BLaER1 (cell line): ENCODE measurements around the gene SLC22A12.

Experiments used
- H3K27ac ChIP-seq: shearing (Covaris generic); formaldehyde crosslinking; 2 replicates; pipeline ENCODE4 v1.8.1; 2022
- H3K27me3 ChIP-seq: shearing (Covaris generic); formaldehyde crosslinking; 2 replicates; pipeline ENCODE4 v1.8.1; 2022
- H3K36me3 ChIP-seq: shearing (Covaris generic); formaldehyde crosslinking; 2 replicates; pipeline ENCODE4 v1.8.1; 2022
- H3K4me1 ChIP-seq: shearing (Covaris generic); formaldehyde crosslinking; 2 replicates; pipeline ENCODE4 v1.8.1; 2022
- H3K4me2 ChIP-seq: shearing (Covaris generic); formaldehyde crosslinking; 2 replicates; pipeline ENCODE4 v1.8.1; 2022
- H3K4me3 ChIP-seq: shearing (Covaris generic); formaldehyde crosslinking; 2 replicates; pipeline ENCODE4 v1.8.1; 2022
- H3K9ac ChIP-seq: shearing (Covaris generic); formaldehyde crosslinking; 2 replicates; pipeline ENCODE4 v1.8.1; 2022
- H3K9me3 ChIP-seq: shearing (Covaris generic); formaldehyde crosslinking; 2 replicates; pipeline ENCODE4 v1.8.1; 2022
- H4K20me1 ChIP-seq: shearing (Covaris generic); formaldehyde crosslinking; 2 replicates; pipeline ENCODE4 v1.8.1; 2022
- Cebpa-rat ChIP-seq: shearing (Covaris generic); IDR thresholded peaks from 2 replicates; pipeline ENCODE4 v1.8.1; 2022

Gene SLC22A12

DNA sequence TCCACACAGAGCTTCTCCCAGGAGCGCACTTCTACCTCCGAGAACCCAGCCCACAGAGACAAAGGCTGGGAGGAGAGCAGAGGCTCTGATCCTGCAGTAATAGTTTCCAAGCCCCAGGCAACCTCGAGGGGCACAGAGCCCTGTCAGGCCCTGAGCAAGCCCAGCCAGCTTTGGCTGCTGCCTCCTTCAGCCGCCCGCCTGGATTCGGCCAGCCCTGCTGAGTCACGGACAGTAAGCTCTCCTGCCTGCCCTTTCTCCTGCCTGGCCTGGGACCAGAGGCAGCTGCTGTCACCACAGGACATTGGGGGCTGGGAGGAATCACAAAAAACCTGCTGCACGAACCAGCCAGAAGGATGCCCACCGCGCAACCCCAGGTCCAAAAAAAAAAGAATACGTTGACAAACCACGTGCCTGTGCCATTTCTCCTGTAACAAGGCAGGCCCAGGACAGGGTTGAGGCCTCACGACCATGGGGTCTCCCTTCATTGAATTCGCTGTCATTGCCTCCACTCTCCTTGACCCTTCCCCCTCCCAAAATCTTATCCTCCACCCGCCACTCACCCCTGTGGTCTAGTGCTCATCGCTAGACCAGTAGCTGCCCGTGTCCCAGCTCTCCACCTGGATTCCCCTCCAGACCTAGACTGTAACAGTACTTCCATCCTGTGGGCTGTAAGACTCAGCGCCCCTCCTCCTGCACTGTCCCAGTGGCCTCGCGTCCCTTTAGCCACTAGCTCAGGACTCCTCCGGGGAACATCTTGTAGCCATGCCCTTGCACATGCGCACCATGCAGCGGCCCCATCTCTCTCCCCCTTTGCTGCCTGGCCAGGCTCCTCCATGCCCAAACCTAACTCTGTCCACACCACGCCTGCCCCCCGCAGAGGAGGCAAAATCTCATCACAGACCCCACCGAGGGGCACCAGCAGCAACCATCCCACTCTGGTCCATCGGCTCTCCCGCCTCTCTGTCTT is 7.4 kb upstream of the SLC22A12 start:
- no peak overlapping the region for H3K27ac ChIP-seq
- H3K9me3 ChIP-seq, result peaks cover 8% of the 10 kb centered on the region; the same call in 1 of the 2 replicates
- H3K4me3 ChIP-seq, result no peak overlapping the region
- no peaks in the 10 kb centered on the region for H4K20me1 ChIP-seq
- H3K4me2 ChIP-seq, result no peak overlapping the region
- TF ChIP-seq Cebpa-rat, result no peak
- no peaks in the 10 kb centered on the region for H3K36me3 ChIP-seq
- H3K9ac ChIP-seq, result no peak overlapping the region
- peaks cover 9% of the 10 kb centered on the region for H3K4me1 ChIP-seq
- no peaks in the 10 kb centered on the region for H3K27me3 ChIP-seq

DNA sequence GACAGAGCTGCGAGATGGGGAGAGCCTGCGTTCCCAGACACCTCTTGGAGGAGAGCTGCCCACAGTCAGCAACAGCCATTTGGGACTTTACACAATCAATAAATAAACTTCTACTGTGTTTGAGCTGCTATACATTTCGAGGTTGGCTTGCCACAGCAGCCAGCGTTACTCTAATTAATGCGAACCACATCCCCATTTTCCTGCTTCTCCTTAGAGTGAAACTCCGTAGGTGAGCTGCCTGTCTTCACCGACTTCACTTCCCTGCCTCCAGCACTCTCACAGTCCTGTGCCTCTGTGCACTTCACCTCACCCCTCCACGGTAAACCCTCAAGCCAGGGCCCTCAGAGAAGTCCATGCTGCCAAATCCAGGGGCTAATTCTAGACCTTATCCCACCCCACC is 5.9 kb upstream of the SLC22A12 start:
- no peak for TF ChIP-seq Cebpa-rat
- H3K9me3 ChIP-seq, result peaks cover 20% of the 10 kb centered on the region

DNA sequence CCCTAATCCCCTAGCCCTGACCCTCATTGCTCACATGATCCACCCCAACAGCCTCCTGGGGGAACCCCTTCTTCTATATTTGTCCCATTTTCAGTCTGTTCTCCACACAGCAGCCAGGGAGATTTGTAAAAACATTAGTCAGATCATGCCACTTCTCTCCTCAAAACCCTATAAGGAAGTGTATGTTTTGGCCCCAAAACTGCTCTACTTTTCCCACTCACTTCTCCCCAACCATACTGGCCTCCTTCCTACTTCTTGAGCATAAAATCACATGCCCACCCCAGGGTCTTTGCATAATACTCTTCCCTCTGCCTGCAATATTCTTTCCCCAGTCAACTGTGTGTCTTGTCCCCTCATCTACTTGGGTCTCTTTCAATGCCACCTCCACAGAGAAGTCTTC is 4.7 kb upstream of the SLC22A12 start:
- peaks cover 20% of the 10 kb centered on the region for H3K9me3 ChIP-seq
- no peak overlapping the region for H3K4me3 ChIP-seq
- no peaks in the 10 kb centered on the region for H3K27me3 ChIP-seq
- no peaks in the 10 kb centered on the region for H3K36me3 ChIP-seq
- H4K20me1 ChIP-seq, result no peaks in the 10 kb centered on the region
- H3K9ac ChIP-seq, result no peak overlapping the region
- H3K4me2 ChIP-seq, result no peak overlapping the region
- no peaks in the 10 kb centered on the region for H3K4me1 ChIP-seq
- no peak for TF ChIP-seq Cebpa-rat
- no peak overlapping the region for H3K27ac ChIP-seq

More for the DNA sequence above, 5.9 kb upstream of the SLC22A12 start:
- Histone ChIP-seq H3K27ac (no peak overlapping the region), H3K4me2 (no peak overlapping the region), H3K9ac (no peak overlapping the region), H3K4me1 (no peaks in the 10 kb centered on the region), H3K36me3 (no peaks in the 10 kb centered on the region), H3K4me3 (no peak overlapping the region), H4K20me1 (no peaks in the 10 kb centered on the region), H3K27me3 (no peaks in the 10 kb centered on the region)

DNA sequence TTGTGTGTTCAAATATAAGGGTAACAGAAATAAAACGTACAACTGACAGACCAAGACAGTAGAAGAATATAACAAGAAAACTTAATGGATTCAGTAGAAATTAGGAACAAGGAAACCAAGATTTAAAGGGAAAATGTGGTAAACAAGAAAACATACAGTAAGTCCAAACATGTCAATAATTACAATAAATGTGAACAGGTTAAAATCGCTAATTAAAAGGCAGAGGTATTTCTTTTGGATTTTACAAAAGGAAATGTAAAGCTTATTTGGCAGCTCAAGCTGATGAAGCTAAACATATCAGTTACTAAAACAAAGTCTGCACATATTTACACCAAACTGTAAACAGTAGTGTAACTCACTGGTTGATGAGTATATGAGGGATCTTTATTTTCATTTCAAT is 2.3 kb upstream of the SLC22A12 start:
- Histone ChIP-seq H3K4me1 (peaks cover 5% of the 10 kb centered on the region; the same call in 1 of the 2 replicates), H4K20me1 (no peaks in the 10 kb centered on the region), H3K36me3 (no peaks in the 10 kb centered on the region), H3K27ac (no peak overlapping the region), H3K27me3 (no peaks in the 10 kb centered on the region), H3K9ac (no peak overlapping the region), H3K9me3 (peaks cover 20% of the 10 kb centered on the region), H3K4me2 (no peak overlapping the region), H3K4me3 (no peak overlapping the region)
- no peak for TF ChIP-seq Cebpa-rat

DNA sequence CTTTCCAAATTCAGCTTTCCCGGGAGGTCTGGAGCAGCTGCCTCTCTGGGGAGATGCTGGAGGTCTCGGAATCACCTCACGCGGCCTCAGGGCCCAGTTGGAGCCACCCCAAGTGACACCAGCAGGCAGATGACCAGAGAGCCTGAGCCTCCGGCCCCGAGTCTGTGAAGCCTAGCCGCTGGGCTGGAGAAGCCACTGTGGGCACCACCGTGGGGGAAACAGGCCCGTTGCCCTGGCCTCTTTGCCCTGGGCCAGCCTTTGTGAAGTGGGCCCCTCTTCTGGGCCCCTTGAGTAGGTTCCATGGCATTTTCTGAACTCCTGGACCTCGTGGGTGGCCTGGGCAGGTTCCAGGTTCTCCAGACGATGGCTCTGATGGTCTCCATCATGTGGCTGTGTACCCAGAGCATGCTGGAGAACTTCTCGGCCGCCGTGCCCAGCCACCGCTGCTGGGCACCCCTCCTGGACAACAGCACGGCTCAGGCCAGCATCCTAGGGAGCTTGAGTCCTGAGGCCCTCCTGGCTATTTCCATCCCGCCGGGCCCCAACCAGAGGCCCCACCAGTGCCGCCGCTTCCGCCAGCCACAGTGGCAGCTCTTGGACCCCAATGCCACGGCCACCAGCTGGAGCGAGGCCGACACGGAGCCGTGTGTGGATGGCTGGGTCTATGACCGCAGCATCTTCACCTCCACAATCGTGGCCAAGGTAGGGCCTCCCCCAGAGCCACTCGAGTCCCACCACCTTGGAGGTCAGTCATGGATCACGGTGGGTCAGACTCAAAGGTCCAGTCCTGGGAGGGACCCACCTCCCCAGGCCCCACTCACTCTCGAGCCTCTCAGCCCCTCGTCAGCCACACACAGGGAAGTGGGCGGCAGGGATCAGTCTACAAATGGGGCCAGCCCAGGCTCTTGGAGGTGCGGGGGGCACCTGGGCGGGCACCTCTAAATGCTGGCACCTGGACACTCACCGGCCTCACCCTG is 525 bp downstream of the SLC22A12 start:
- peaks cover 41% of the 10 kb centered on the region for H3K9me3 ChIP-seq
- H3K27ac ChIP-seq, result no peak overlapping the region
- no peak for TF ChIP-seq Cebpa-rat
- no peaks in the 10 kb centered on the region for H3K27me3 ChIP-seq
- H3K4me2 ChIP-seq, result no peak overlapping the region
- H3K4me1 ChIP-seq, result peaks cover 5% of the 10 kb centered on the region; the same call in 1 of the 2 replicates
- H3K4me3 ChIP-seq, result no peak overlapping the region
- H4K20me1 ChIP-seq, result no peaks in the 10 kb centered on the region
- no peaks in the 10 kb centered on the region for H3K36me3 ChIP-seq
- H3K9ac ChIP-seq, result no peak overlapping the region

DNA sequence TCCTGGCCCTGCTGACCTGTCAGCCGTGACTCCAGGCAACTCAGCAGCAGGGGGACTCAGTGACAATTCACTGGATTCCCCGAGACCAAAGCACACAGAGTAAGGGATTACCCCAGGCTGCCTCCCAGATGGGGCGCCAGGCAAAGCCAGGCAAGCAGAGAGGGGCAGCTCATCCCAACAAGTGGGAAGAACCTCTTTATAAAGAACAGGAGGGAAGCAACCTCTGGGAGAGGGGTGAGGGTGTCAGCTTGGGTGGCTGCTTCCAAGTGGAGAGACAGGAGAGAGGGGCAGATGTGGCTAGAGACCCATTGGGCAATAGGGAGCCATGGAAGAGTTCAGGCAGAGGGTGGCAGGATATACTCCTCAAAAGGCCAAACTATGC is 1.2 kb downstream of the SLC22A12 start:
- Histone ChIP-seq H3K27me3 (no peaks in the 10 kb centered on the region), H3K9ac (no peak overlapping the region), H3K4me1 (peaks cover 5% of the 10 kb centered on the region; the same call in 1 of the 2 replicates), H3K4me3 (no peak overlapping the region), H3K9me3 (peaks cover 46% of the 10 kb centered on the region), H3K4me2 (no peak overlapping the region), H3K36me3 (no peaks in the 10 kb centered on the region), H3K27ac (no peak overlapping the region), H4K20me1 (no peaks in the 10 kb centered on the region)
- TF ChIP-seq Cebpa-rat, result no peak

DNA sequence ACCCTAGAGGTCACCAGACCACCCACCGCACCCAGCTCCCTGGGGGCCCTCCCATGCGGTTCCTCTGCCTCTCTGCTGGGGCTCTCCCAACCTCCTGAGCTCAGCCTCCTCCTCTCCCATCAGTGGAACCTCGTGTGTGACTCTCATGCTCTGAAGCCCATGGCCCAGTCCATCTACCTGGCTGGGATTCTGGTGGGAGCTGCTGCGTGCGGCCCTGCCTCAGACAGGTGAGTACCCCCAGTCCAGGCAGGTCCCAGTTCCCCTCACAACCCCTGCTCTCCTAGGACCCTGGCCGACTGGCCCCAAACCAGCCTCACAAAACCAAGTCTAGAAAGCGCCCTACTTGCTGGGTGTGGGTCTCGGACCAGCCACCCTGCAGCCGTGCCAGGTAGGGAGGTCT is 1.6 kb downstream of the SLC22A12 start:
- no peaks in the 10 kb centered on the region for H3K36me3 ChIP-seq
- no peaks in the 10 kb centered on the region for H3K27me3 ChIP-seq
- H3K4me1 ChIP-seq, result peaks cover 5% of the 10 kb centered on the region; the same call in 1 of the 2 replicates
- no peak overlapping the region for H3K9ac ChIP-seq
- no peaks in the 10 kb centered on the region for H4K20me1 ChIP-seq
- no peak for TF ChIP-seq Cebpa-rat
- H3K9me3 ChIP-seq, result peaks cover 46% of the 10 kb centered on the region
- H3K4me2 ChIP-seq, result no peak overlapping the region
- no peak overlapping the region for H3K4me3 ChIP-seq
- H3K27ac ChIP-seq, result no peak overlapping the region

DNA sequence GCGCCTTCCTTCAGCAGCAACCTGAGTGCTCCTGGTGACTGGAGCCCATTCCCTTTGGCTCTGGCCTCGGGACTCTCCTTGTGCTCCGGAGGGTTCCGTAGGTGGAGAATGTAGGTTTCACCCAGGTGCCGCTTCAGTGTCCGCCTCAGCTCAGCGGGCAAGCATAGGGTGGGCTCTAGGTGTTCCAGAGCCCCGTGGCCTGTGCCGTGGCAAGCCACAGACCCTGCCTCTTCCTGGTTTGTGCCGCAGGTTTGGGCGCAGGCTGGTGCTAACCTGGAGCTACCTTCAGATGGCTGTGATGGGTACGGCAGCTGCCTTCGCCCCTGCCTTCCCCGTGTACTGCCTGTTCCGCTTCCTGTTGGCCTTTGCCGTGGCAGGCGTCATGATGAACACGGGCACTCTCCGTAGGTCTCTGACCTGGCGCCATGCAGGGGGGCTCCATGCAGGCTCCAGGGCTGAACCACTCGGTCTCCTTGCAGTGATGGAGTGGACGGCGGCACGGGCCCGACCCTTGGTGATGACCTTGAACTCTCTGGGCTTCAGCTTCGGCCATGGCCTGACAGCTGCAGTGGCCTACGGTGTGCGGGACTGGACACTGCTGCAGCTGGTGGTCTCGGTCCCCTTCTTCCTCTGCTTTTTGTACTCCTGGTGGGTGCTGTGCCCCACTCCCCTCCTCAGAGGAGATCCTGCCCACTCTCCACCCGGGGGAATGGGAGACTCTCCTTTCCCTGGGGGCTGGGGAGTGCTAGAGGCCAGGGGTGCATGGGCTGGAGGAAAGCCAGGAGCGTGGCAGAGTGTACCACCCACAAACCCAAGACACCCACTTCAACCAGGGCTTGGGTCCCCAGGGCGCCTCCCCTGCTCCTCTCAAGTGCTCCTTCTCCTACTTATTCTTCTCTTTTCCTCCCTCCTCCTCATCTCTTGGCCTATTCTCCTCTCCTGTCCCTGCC is 2.4 kb downstream of the SLC22A12 start:
- no peak for TF ChIP-seq Cebpa-rat
- Histone ChIP-seq H3K27ac (no peak overlapping the region), H3K9ac (no peak overlapping the region), H3K4me3 (no peak overlapping the region), H3K36me3 (no peaks in the 10 kb centered on the region), H4K20me1 (no peaks in the 10 kb centered on the region), H3K4me1 (peaks cover 5% of the 10 kb centered on the region; the same call in 1 of the 2 replicates), H3K9me3 (peaks cover 39% of the 10 kb centered on the region), H3K27me3 (no peaks in the 10 kb centered on the region), H3K4me2 (no peak overlapping the region)
